GM12878 (cell line): ENCODE data around the gene UST. TPM values are rescaled to one million over a fixed set of nuclear protein-coding genes. Genes with fewer than 3 reads are reported as not detected.
A peak's percentile ranks its signal among the peaks of the same experiment; 100 is the strongest.

ENCODE experiments used
- CBX3 ChIP-seq: fragments of 200-600 bp; sonication (generic); IDR thresholded peaks from 2 replicates; pipeline ENCODE4 v1.6.1; 2016; ENCODE audit warnings: low read depth, borderline replicate concordance
- EGR1 ChIP-seq, 2 experiments: IDR thresholded peaks; 1 replicate in 1 of 2; 2 replicates in 1 of 2; pipeline ENCODE4 v1.6.1; 2011 to 2012; ENCODE audit warnings: low read depth in 2 of 2, low read length in 2 of 2, borderline replicate concordance in 1 of 2, mild to moderate bottlenecking in 1 of 2, moderate library complexity in 1 of 2
- IKZF1 ChIP-seq: fragments of 450-650 bp; conservative IDR thresholded peaks from 2 replicates; pipeline ENCODE4 v1.6.1; 2017; ENCODE audit warnings: antibody characterized with exemption, mild to moderate bottlenecking
- MTA2 ChIP-seq: fragments of 450-650 bp; IDR thresholded peaks from 2 replicates; pipeline ENCODE4 v1.6.1; 2016; ENCODE audit warnings: low read depth, mild to moderate bottlenecking, moderate library complexity
- MTA3 ChIP-seq: IDR thresholded peaks from 2 replicates; pipeline ENCODE4 v1.6.1; 2012; ENCODE audit warnings: low read length, inconsistent platforms, borderline replicate concordance
- NFYB ChIP-seq: IDR thresholded peaks from 2 replicates; pipeline ENCODE4 v1.6.1; 2011; ENCODE audit warnings: low read depth, mild to moderate bottlenecking, low read length, improper control_type of control experiment, moderate library complexity; ENCODE audit not compliant: insufficient read depth
- SMAD1 ChIP-seq: fragments of 450-650 bp; IDR thresholded peaks from 2 replicates; pipeline ENCODE4 v1.6.1; 2018; ENCODE audit warnings: mild to moderate bottlenecking, low read depth; ENCODE audit not compliant: partially characterized antibody
- SREBF1 ChIP-seq: IDR thresholded peaks from 2 replicates; pipeline ENCODE4 v1.6.1; 2012; ENCODE audit warnings: mild to moderate bottlenecking, low read length
- TARDBP ChIP-seq: IDR thresholded peaks from 2 replicates; pipeline ENCODE4 v1.6.1; 2016; ENCODE audit warnings: borderline replicate concordance
- TBL1XR1 ChIP-seq: IDR thresholded peaks from 2 replicates; pipeline ENCODE4 v1.6.1; 2012; ENCODE audit warnings: low read depth, low read length, improper control_type of control experiment
- ZNF687 ChIP-seq: fragments of 450-650 bp; IDR thresholded peaks from 2 replicates; pipeline ENCODE4 v1.6.1; 2017; ENCODE audit warnings: mild to moderate bottlenecking, moderate library complexity
- polyA plus RNA-seq, 11 experiments: library from polyadenylated mRNA; depleted of rRNA in 4 of 11; unstranded in 6 of 11; stranded (reverse) in 5 of 11; fragments of >200 nt; fragmentation: Nextera tagmentation in 4 of 11; fragmentation: Illumina TruSeq in 1 of 11; extraction: Ambion mirVana in 4 of 11; extraction: Trizol in 1 of 11; gene quantifications; 1 replicate in 1 of 11; 2 replicates in 10 of 11; pipeline versions ENCODE4 v1.2.1 to v1.2.3, GENCODE V29; 2011 to 2016; ENCODE audit warnings: inconsistent platforms in 2 of 11, missing spikeins in 2 of 11, low read depth in 1 of 11
- total RNA-seq, 4 experiments: library from RNA; depleted of rRNA in 3 of 4; stranded (reverse); fragments of >200 nt in 3 of 4; fragmentation: Illumina TruSeq in 1 of 4; extraction: Trizol in 1 of 4; gene quantifications; 2 replicates each; pipeline versions ENCODE4 v1.2.1 to v1.2.3, GENCODE V29; 2013 to 2021
- TF ChIP-seq, protein P1 (sequence below): fragments of 450-650 bp; IDR thresholded peaks from 2 replicates; pipeline ENCODE4 v1.6.1; 2017; ENCODE audit warnings: mild to moderate bottlenecking, moderate library complexity
- TF ChIP-seq, protein P2 (sequence below): IDR thresholded peaks from 2 replicates; pipeline ENCODE4 v1.6.1; 2012; ENCODE audit warnings: mild to moderate bottlenecking, low read depth, low read length
- TF ChIP-seq, protein P3 (sequence below): fragments of 450-650 bp; IDR thresholded peaks from 2 replicates; pipeline ENCODE4 v1.6.1; 2016; ENCODE audit warnings: mild to moderate bottlenecking

UST gene
- total and polyA plus RNA-seq, 10 of the 15 experiments (the other 5 are each of a cell fraction or from before 2014, with no cell fraction given), result 0.74 to 43.3 (median 2.2) TPM

- peak; percentile 87 for TF ChIP-seq ZNF687
- peak; percentile 47; the same call in 1 of the 2 replicates for TF ChIP-seq MTA2
- TF ChIP-seq SMAD1, result peak; percentile 87
- TF ChIP-seq, protein P1, sequence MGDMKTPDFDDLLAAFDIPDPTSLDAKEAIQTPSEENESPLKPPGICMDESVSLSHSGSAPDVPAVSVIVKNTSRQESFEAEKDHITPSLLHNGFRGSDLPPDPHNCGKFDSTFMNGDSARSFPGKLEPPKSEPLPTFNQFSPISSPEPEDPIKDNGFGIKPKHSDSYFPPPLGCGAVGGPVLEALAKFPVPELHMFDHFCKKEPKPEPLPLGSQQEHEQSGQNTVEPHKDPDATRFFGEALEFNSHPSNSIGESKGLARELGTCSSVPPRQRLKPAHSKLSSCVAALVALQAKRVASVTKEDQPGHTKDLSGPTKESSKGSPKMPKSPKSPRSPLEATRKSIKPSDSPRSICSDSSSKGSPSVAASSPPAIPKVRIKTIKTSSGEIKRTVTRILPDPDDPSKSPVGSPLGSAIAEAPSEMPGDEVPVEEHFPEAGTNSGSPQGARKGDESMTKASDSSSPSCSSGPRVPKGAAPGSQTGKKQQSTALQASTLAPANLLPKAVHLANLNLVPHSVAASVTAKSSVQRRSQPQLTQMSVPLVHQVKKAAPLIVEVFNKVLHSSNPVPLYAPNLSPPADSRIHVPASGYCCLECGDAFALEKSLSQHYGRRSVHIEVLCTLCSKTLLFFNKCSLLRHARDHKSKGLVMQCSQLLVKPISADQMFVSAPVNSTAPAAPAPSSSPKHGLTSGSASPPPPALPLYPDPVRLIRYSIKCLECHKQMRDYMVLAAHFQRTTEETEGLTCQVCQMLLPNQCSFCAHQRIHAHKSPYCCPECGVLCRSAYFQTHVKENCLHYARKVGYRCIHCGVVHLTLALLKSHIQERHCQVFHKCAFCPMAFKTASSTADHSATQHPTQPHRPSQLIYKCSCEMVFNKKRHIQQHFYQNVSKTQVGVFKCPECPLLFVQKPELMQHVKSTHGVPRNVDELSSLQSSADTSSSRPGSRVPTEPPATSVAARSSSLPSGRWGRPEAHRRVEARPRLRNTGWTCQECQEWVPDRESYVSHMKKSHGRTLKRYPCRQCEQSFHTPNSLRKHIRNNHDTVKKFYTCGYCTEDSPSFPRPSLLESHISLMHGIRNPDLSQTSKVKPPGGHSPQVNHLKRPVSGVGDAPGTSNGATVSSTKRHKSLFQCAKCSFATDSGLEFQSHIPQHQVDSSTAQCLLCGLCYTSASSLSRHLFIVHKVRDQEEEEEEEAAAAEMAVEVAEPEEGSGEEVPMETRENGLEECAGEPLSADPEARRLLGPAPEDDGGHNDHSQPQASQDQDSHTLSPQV, result no peak
- TF ChIP-seq, protein P2, sequence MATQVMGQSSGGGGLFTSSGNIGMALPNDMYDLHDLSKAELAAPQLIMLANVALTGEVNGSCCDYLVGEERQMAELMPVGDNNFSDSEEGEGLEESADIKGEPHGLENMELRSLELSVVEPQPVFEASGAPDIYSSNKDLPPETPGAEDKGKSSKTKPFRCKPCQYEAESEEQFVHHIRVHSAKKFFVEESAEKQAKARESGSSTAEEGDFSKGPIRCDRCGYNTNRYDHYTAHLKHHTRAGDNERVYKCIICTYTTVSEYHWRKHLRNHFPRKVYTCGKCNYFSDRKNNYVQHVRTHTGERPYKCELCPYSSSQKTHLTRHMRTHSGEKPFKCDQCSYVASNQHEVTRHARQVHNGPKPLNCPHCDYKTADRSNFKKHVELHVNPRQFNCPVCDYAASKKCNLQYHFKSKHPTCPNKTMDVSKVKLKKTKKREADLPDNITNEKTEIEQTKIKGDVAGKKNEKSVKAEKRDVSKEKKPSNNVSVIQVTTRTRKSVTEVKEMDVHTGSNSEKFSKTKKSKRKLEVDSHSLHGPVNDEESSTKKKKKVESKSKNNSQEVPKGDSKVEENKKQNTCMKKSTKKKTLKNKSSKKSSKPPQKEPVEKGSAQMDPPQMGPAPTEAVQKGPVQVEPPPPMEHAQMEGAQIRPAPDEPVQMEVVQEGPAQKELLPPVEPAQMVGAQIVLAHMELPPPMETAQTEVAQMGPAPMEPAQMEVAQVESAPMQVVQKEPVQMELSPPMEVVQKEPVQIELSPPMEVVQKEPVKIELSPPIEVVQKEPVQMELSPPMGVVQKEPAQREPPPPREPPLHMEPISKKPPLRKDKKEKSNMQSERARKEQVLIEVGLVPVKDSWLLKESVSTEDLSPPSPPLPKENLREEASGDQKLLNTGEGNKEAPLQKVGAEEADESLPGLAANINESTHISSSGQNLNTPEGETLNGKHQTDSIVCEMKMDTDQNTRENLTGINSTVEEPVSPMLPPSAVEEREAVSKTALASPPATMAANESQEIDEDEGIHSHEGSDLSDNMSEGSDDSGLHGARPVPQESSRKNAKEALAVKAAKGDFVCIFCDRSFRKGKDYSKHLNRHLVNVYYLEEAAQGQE, result no peak
- TF ChIP-seq MTA3, result 0 out of 2 replicates have a peak, but pooled peaks have one; percentile 34
- TF ChIP-seq CBX3, result no peak
- TF ChIP-seq NFYB, result no peak
- TF ChIP-seq SREBF1, result no peak
- TF ChIP-seq, protein P3, sequence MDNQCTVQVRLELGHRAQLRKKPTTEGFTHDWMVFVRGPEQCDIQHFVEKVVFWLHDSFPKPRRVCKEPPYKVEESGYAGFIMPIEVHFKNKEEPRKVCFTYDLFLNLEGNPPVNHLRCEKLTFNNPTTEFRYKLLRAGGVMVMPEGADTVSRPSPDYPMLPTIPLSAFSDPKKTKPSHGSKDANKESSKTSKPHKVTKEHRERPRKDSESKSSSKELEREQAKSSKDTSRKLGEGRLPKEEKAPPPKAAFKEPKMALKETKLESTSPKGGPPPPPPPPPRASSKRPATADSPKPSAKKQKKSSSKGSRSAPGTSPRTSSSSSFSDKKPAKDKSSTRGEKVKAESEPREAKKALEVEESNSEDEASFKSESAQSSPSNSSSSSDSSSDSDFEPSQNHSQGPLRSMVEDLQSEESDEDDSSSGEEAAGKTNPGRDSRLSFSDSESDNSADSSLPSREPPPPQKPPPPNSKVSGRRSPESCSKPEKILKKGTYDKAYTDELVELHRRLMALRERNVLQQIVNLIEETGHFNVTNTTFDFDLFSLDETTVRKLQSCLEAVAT, result peak; percentile 94
- no peak for TF ChIP-seq TARDBP
- no peak for TF ChIP-seq EGR1 (IDR thresholded peaks at IDR 0.05; ENCODE audit: borderline replicate concordance in 1 of 2, low read depth in 2 of 2, low read length in 2 of 2)
- TF ChIP-seq TBL1XR1, result peak; percentile 81
- no peak; the same call in 1 of the 2 replicates for TF ChIP-seq IKZF1
Measured at GRCh38 chr6:149052350-149053106, 305.7 kb downstream of the UST start (continued).
